K562 (cell line): ENCODE measurements around the gene C22orf39. TPM values are rescaled to one million over a fixed set of nuclear protein-coding genes. Genes with fewer than 3 reads are reported as not detected.

Experiments used
- ASH1L ChIP-seq: fragments of 450-650 bp; IDR thresholded peaks from 2 replicates; pipeline ENCODE4 v1.6.1; 2018; ENCODE audit warnings: borderline replicate concordance, mild to moderate bottlenecking, low read depth; ENCODE audit not compliant: partially characterized antibody
- CBX2 ChIP-seq: fragments of 200-600 bp; sonication (generic); IDR thresholded peaks from one replicate; pipeline ENCODE4 v1.6.1; 2012; ENCODE audit warnings: mild to moderate bottlenecking, low read length, inconsistent platforms; ENCODE audit not compliant: insufficient read depth, poor library complexity, severe bottlenecking
- CEBPB ChIP-seq: fragments of 450-650 bp; IDR thresholded peaks from 2 replicates; pipeline ENCODE4 v1.6.1; 2016; ENCODE audit warnings: missing genetic modification characterization, missing compliant biosample characterization
- CTBP1 ChIP-seq: fragments of 450-650 bp; IDR thresholded peaks from 2 replicates; pipeline ENCODE4 v1.6.1; 2016; ENCODE audit warnings: borderline replicate concordance
- ETS2 ChIP-seq: IDR thresholded peaks from 2 replicates; pipeline ENCODE4 v1.6.1; 2016; ENCODE audit warnings: borderline replicate concordance, missing genetic modification characterization, mild to moderate bottlenecking, moderate library complexity, missing compliant biosample characterization; ENCODE audit not compliant: poor library complexity, severe bottlenecking
- EZH2 ChIP-seq: IDR thresholded peaks from 2 replicates; pipeline ENCODE4 v1.6.1; 2012; ENCODE audit warnings: low read depth, mild to moderate bottlenecking, inconsistent platforms, low read length, borderline replicate concordance
- LEF1 ChIP-seq: fragments of 450-650 bp; IDR thresholded peaks from 2 replicates; pipeline ENCODE4 v1.6.1; 2016; ENCODE audit warnings: mild to moderate bottlenecking
- PTRF ChIP-seq: fragments of 450-650 bp; IDR thresholded peaks from 2 replicates; pipeline ENCODE4 v1.6.1; 2016; ENCODE audit warnings: mild to moderate bottlenecking, missing genetic modification characterization, missing compliant biosample characterization
- SMARCB1 ChIP-seq: IDR thresholded peaks from 2 replicates; pipeline ENCODE4 v1.6.1; 2011; ENCODE audit warnings: improper control_type of control experiment, low read depth; ENCODE audit not compliant: insufficient read length
- SREBF2 ChIP-seq: sonication (generic); formaldehyde crosslinking; IDR thresholded peaks from 2 replicates; pipeline ENCODE4 v1.4.0; 2020; ENCODE audit warnings: mild to moderate bottlenecking, missing genetic modification reagents
- SRSF7 ChIP-seq: fragments of 200-400 bp; formaldehyde crosslinking; optimal IDR thresholded peaks from 2 replicates; pipeline ENCODE3; 2017; ENCODE audit warnings: mild to moderate bottlenecking, low read depth, low read length
- TFAP4 ChIP-seq: sonication (generic); formaldehyde crosslinking; IDR thresholded peaks from 2 replicates; pipeline ENCODE4 v1.8.0; 2022; ENCODE audit warnings: missing genetic modification reagents, mild to moderate bottlenecking, moderate library complexity, borderline replicate concordance
- ZBTB9 ChIP-seq: fragments of 450-650 bp; formaldehyde crosslinking; IDR thresholded peaks from 2 replicates; pipeline ENCODE4 v1.4.0; 2020; ENCODE audit warnings: mild to moderate bottlenecking, moderate library complexity
- ZNF165 ChIP-seq: fragments of 250-450 bp; sonication (Bioruptor Pico); IDR thresholded peaks from 2 replicates; pipeline ENCODE4 v1.4.0; 2020; ENCODE audit warnings: borderline replicate concordance
- ZNF224 ChIP-seq: sonication (generic); formaldehyde crosslinking; IDR thresholded peaks from 2 replicates; pipeline ENCODE4 v1.8.0; 2022; ENCODE audit warnings: mild to moderate bottlenecking, missing genetic modification reagents
- ZNF263 ChIP-seq: sonication (generic); formaldehyde crosslinking; IDR thresholded peaks from 2 replicates; pipeline ENCODE4 v1.8.0; 2022; ENCODE audit warnings: mild to moderate bottlenecking, missing genetic modification reagents, borderline replicate concordance
- ZNF586 ChIP-seq: fragments of 450-650 bp; formaldehyde crosslinking; conservative IDR thresholded peaks from 2 replicates; pipeline ENCODE4 v1.4.0; 2020; ENCODE audit warnings: mild to moderate bottlenecking, moderate library complexity
- polyA plus RNA-seq, 8 experiments: library from polyadenylated mRNA; depleted of rRNA in 4 of 8; stranded (reverse) in 5 of 8; unstranded in 3 of 8; fragments of >200 nt; fragmentation: Nextera tagmentation in 2 of 8; fragmentation: Illumina TruSeq in 1 of 8; extraction: Ambion mirVana in 2 of 8; extraction: Trizol in 1 of 8; gene quantifications; 2 replicates each; pipeline versions ENCODE4 v1.2.1 to v1.2.3, GENCODE V29; 2011 to 2014; ENCODE audit warnings: inconsistent platforms in 1 of 8, missing spikeins in 1 of 8
- total RNA-seq, 7 experiments: library from RNA; depleted of rRNA in 6 of 7; stranded (reverse); fragments of >200 nt in 6 of 7; fragmentation: Illumina TruSeq in 2 of 7; extraction: Trizol in 2 of 7; gene quantifications; 2 replicates each; pipeline versions ENCODE4 v1.2.1 to v1.2.3, GENCODE V29; 2011 to 2021; ENCODE audit warnings: low replicate concordance in 1 of 7
- TF ChIP-seq, protein P1 (sequence below): sonication (generic); formaldehyde crosslinking; IDR thresholded peaks from 2 replicates; pipeline ENCODE4 v1.8.0; 2022; ENCODE audit warnings: mild to moderate bottlenecking, missing genetic modification reagents, borderline replicate concordance

The C22orf39 gene
- total and polyA plus RNA-seq, 9 of the 15 experiments (the other 6 are each of a cell fraction or from before 2014, with no cell fraction given) = 20.4 to 139 (median 66.8) TPM

DNA sequence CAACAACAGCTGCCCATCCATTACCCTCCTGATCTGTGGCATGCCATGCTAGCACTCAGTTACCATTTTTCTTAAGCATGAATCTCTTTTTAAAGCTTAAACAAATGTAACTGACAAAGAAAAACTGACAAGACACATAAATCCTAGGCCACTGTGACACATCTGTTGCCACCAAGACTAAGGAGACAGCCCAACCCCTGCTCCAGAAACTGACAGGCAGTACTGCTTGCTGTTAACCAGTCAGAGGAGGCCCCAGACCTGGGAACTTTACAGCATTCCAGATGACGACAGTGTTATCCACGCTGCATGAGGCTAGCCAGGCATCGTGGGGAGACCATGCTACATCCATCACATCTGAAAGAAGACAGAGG, 49.8 kb downstream of the C22orf39 start (continued):
- no peak for TF ChIP-seq SMARCB1
- 0 out of 2 replicates have a peak, but pooled peaks have one; percentile 46 for TF ChIP-seq ZNF586 (CRISPR knock-in tag)
- no peak for TF ChIP-seq PTRF (tag)
- no peak for TF ChIP-seq EZH2
- no peak for TF ChIP-seq ASH1L
- TF ChIP-seq ZNF165 (CRISPR knock-in tag) = no peak
- TF ChIP-seq TFAP4 (CRISPR knock-in tag) = no peak
- TF ChIP-seq LEF1 = no peak
- TF ChIP-seq CBX2 = no peak
- no peak for TF ChIP-seq ETS2 (tag)
- TF ChIP-seq, protein P1, sequence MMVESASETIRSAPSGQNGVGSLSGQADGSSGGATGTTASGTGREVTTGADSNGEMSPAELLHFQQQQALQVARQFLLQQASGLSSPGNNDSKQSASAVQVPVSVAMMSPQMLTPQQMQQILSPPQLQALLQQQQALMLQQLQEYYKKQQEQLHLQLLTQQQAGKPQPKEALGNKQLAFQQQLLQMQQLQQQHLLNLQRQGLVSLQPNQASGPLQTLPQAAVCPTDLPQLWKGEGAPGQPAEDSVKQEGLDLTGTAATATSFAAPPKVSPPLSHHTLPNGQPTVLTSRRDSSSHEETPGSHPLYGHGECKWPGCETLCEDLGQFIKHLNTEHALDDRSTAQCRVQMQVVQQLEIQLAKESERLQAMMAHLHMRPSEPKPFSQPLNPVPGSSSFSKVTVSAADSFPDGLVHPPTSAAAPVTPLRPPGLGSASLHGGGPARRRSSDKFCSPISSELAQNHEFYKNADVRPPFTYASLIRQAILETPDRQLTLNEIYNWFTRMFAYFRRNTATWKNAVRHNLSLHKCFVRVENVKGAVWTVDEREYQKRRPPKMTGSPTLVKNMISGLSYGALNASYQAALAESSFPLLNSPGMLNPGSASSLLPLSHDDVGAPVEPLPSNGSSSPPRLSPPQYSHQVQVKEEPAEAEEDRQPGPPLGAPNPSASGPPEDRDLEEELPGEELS (CRISPR knock-in tag) = no peak
- TF ChIP-seq ZBTB9 (CRISPR knock-in tag) = no peak
- TF ChIP-seq ZNF224 = no peak
- TF ChIP-seq ZNF263 (CRISPR knock-in tag) = no peak
- no peak for TF ChIP-seq CTBP1
- no peak for TF ChIP-seq CEBPB (tag)
- TF ChIP-seq SRSF7 = no peak
- no peak for TF ChIP-seq SREBF2 (CRISPR knock-in tag)
